ENCODE measurements around the gene BCAS1.

BCAS1 gene

DNA sequence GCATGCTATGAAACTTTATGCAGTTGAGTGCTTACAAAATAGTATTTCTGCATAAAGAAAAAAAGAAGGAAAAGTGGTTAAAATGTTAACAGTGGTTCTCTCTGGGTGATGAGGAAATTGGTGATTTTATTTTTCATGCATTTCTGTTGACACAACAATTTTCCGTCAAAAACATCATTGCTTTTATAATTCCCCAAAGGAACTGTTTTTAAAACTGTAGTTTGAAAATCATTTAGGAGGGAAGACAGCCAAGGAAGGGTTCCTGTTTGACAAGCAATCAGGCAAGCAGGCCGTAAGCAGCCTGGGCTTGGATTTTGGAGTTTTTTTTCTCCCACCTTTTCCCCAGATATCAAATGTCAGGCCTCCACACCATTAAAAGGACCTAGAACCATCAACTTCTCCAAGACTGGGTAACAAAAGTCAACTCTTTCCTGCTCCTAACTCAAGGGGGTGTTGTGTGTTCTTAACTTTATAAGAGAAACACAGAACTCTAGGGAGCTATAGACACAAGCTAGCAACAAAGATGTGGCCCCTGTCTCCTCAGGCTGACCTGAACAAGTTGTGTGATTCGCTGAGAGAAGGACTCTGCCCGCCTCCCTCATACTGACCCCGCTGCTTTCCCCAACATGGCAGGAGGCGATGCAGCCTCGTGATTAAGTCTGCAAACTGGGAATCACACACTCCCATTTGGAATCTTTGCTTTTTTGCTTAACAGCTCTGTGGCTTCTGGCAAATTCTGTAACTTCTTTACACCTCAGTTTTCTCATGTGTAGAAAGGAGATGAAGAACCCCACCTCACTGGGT is 146.6 kb downstream of the BCAS1 start:
- ATAC-seq, result no peak

DNA sequence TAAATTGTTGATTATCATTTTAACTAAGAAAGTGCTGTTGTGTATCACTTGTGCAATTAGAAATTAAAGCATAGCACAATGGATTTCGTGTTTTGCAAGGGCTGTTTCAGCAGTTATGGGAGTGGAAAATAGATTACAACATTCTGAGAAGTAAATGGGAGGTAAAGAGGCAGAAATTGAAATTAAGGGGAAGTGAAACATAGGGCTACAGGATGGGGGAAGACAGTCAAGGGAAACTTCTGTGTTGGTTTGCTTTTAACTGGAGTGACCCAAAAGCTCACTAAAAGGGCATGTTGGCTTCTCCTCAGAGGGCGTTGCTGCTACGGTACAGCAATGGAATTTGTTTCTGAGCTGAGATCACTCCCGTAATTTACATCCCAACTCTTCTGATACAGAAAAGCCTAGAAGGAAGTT is 147.5 kb downstream of the BCAS1 start:
- ATAC-seq, result no peak

DNA sequence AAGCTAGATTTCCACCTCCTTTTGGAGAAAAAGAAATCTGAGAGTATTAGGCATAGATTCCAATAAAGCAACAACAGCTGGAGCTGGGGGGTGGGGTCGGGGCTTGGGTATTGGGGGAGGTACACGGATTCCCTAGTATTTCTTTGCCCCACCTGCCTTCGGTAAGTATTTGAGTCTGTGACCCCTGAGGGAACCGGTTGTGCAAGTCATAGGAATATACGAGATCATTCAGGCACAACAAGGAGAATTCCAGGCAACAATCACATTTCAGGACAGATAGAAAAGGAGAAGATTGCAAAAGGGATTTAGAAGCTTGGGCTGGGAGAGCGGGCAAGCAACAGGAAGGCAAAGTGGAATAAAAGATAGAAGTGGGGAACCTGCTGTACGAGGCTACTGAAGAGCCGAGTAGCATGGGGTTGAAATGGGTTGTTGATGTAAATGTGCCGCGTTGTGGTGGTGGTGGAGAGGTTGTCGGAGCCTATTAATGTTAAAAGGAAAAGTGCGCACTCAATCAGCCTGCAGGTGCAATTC is 148.9 kb downstream of the BCAS1 start:
- no peak for ATAC-seq

DNA sequence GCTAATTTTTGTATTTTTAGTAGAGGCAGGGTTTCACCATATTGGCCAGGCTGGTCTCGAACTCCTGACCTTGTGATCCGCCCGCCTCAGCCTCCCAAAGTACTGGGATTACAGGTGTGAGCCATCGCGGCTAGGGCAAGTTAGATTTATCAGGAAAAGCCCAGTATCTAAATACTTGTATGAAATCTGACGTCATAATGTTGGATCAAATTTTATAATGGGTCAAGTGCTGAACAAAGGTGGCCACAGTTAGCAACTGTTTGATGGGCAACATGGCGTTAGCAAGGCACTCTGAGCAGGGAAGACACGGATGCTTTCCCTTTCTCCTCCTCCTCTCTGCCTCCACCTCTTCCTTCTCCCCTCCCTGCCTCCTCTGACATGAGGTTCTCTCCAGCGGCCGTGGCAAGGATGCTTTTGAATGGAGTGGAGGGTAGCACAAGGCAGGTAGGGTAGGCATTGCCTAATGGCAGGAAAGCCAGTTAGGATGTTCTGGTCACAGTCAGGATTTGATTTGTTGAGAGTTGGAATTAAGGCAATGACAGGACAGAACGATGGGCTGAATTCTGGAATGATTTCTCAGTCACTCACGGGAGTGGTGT is 149.6 kb downstream of the BCAS1 start:
- no peak for ATAC-seq

DNA sequence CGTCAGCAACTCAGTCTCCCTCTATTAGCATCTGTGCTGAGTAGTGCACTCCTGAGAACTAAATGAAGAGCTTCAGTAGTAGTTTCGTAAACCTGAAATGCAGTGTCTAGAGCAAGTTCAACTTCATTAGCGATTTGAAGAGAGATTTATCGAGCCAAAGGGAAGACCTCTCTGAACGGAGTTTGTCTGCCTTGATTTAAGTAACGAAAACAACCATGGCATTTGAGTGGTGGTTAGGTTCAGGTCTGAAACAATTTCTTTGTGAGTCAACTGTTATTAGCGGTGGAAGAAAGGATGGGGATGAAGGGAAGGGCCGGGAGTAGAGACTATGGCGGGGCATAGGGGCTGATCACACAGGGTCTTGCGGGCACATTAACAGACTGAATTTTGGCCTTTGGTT is 150.5 kb downstream of the BCAS1 start:
- no peak for ATAC-seq

DNA sequence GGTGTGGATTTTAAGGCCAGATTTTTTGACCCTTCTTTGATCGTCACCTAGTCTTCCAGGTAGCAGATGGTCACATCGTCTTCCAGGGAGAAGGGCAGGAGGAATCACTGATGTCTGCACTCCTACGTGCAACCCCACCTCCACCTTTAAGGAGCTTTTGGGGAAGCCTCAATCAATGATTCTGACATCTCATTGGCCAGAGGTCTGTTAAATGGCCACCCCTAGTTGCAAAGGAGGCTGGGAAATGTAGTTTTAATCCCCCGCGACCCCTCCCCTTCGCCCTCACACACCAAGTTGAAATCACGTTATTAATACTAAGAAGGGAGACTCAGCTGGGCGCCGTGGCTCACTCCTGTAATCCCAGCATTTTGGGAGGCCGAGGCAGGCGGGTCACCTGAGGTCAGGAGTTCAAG is 151.4 kb downstream of the BCAS1 start:
- ATAC-seq, result no peak

DNA sequence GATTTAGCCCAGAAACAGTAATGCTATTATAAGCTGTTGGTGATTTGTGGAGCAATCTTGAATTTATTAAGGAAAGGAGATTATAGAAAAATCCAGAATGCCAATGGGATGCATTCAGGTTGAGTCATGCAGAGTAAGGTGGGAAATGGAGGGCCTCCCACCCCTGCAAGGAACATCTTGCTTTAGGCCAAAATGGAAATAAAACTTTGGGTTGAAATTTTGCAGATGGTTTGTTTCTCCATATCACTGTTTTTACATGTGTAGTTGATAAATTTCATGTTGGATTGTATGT is 152.4 kb downstream of the BCAS1 start:
- ATAC-seq, result no peak

DNA sequence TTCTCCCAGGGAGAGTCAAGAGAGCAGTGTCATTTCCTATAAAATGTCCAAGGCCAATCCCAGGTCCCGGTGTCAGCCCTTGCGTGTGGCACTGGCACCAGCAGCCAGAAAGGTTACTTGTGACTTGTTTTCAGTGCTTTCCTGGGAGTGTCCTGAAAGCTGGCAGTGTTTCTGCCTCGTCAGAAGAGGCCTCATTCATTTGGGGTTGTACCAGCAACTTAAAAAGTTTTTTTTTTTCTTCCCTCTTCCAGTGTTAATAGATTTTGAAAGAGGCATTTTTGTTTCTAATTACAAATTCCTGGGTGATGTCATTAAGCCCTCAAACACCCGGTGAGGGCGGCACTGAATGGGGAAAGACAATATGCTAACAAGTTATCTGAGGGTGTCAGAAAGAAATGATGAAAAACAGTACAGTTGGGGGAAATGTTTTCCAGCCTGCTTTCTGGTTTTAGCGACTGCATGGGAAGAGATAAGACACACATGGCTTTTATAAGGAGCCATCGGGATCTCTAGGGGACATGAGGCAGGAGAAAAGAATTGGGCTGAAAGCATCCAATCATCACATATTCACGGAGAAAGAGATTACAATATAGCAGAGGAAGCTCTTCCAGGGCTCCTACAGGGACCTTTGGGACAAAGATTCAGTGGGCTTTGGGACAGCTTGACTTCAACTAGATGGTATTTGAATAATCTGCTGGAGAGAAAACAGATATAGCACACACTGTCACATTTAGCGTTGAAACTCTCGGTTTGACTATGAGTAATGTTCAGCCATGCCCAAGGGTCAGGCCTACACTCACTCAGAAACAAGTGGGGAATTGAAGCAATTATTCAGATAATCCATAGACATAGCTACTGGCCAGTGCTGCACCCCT is 153.0 kb downstream of the BCAS1 start:
- ATAC-seq, result no peak

DNA sequence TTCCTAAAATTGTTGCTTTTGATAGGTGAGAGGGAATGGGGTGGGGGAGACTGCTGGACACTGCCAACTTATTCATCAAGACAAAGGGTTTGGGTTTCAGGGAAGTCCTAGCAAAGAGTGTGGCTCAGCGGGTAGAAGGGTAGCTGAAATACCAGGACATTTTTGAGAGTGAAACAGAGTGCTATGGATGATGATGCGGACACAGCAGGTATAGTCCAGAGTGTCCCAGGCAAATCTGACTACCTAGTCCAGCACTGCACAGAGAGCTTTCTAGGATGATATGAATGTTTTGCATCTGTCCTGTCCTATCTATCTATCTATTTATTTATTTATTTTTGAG is 154.3 kb downstream of the BCAS1 start:
- no peak for ATAC-seq

DNA sequence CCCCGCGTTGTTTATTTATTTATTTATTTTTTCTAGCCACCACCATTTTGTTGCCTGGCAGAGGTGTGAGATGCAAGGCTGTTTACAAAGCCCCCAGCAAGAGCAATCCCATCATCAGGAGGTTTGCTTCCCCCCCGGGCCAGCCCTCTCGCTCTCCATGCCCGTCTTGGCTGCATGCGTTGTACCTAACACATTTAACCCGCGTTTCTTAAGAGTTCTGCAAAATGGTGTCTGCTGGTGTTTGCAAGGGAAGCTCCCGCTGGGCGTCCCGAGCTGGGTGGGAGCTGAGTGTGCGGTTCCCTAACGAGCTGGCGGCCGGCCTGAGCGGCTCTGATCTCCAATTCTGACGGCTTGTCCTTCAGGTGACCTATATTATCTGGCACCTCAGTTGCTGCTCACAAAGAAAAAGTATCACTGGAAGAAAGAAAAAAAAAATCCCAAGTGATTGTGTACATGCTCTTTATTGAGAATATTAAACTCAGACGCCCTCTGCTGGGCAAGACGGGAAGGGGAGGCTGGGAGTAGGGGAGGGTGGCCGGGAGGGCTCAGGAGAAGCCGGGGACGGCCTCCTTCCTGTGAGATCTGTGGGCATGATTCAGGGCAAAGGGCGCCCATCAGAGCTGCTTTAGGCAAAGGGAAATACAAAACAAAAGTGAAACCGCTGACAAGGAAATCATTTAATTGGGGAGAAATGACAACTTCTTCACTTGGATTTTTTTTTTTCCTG is 154.8 kb downstream of the BCAS1 start:
- ATAC-seq, result peak; percentile 89 to 93

DNA sequence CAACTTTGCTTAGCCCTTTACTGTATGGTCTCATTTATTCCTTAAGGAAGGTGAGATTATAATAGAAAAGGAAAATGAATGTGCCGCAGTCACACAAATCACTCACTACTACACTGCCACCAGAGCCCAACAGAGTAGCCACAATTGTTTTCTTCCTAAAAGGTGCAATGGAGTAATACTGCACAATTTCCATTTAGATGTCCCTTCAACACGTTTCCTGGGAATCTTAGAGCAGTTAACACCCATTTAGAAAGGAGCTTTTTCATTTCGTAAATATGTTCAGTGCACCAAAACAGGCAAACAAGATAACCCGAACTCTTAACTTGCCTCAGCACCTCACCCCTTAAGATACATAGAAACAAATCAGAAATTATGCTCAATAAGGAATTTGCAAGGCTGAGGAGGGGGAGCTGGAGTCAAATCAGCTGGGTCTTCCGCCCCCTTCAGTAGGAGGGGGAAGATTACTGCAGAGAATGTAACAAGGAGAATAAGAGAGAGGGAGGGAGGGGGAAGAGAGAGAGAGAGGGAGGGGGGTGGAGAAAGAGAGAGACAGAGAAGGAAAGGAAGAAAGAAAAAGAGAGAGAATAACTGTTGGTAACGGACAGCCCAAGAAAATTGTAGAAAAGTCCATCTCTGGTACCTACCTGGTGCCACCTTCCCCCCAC is 155.5 kb downstream of the BCAS1 start:
- no peak for ATAC-seq

DNA sequence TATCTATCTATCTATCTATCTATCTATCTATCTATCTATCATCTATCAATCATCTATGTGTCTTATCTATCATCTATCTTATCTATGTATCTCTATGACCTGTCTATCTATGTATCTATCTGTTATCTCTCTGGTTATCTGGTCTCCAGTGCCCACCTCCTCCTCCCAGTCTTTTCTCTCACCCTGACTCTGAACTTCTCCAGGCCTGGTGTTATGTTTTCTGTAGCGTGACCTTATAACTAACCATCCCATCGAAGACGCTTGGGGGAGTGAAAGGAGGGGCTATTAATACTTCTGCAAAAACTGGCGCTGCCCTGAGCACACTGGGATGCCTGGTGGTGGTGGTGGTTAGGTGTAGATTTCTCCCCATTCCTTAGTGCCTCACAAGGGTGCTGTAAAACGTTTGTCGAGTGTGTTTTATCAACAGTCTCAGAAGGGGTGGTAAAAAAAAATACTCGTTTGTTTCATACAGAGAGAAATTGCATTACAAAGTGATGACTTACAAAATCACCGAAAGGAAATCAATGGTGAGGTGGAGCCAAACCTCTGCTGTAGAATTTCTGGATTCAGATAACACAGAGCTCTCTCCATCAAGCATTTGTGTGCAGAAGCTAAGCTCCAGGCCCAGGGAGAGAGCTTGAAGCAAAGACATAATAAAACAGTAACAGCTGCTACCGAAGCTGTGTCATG is 156.2 kb downstream of the BCAS1 start:
- no peak for ATAC-seq

DNA sequence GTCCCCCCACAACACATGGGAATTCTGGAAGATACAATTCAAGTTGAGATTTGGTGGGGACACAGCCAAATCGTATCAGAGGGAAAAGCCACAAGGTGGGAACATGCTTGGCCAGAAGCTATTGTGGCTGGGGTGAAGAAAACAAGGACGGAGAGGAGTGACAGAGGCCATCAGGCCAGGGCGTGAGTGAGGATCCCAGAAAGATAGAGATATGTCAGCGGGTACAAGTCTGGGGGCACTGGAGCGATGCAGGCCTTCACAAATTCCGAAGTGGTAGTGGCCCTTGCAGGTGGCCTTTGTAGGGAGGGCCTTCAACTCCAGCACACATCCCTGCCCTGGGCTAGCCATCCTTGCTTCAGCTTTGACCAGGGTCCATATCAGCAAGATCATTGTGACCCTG is 159.1 kb downstream of the BCAS1 start:
- no peak for ATAC-seq

DNA sequence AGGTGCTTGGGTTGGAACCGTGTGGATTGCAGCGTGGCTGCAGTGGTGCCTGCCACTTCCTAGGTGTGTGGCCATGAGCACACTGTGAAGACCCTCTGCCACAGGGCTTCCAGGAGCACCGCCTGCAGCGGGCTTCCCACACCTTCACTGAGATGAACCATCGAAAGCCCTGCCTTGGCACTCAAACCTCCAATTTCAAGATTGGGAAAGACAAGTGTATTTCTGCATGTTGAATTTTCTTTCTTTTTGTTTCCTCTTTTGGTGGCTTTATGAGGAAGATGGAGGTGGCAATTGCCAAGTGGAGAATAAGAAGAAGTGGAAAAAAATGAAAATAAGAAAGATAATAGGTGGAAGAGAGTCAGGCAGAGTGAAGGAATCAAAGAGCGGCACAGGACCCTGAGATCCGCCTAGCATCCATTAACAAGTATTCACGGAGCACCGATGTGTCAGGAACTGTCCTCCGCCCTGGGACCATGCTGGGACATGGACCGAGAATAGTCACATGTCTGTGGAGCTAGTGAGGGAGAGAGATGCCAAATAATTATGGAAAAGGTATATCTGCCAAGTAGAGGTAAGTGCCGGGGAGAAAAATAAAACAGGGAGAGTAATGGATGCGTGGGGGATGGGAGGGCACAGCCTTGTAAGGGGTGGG is 159.9 kb downstream of the BCAS1 start:
- no peak for ATAC-seq

DNA sequence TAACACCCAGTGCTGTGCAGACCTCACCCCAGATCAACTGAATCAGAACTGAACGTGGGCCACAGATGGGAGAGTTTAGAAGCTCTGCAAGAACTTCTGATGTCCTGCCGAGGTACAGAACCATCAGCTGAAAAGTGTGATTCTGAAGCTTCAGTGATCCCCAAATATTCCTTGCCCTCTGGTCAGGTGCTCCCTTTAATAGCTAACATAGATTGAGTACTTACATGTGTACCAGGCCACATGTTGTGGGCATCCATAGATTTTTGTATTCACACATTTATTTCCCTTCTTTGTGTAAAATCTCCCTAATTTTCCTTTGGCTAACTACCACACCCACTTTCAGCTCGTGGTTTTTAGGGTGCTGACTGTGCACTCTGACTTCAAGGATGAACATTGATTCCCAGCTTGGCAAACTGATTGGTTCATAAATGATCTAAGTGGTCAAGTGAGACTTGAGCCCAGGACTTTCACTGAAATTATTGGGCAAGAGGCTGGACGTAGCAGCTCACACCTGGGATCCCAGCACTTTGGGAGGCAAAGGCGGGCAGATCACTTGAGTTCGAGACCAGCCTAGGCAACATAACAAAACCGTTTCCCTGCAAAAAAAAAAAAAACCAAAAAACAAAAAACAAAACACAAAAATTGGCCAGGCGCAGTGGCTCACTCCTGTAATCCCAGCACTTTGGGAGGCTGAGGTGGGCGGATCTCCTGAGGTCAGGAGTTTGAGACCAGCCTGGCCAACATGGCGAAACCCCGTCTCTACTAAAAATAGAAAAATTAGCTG is 162.2 kb downstream of the BCAS1 start:
- ATAC-seq, result no peak

DNA sequence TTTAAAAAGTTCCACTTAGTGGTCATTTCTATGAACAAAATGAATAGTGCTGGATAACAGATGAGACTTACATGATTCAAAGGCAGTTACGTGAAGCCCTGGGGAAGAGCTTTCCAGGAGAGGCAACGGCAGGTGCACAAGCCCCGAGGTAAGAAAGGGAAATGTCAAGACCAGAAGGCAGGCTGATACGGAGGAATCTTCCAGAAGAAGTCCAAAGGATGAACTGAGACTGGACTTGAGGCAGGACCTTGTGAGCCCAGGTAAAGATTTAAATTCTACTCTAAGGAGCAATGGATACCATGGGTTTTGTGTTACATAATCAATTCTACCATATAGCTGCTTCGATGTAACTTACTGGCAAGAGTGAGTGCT is 164.6 kb downstream of the BCAS1 start:
- ATAC-seq, result no peak

DNA sequence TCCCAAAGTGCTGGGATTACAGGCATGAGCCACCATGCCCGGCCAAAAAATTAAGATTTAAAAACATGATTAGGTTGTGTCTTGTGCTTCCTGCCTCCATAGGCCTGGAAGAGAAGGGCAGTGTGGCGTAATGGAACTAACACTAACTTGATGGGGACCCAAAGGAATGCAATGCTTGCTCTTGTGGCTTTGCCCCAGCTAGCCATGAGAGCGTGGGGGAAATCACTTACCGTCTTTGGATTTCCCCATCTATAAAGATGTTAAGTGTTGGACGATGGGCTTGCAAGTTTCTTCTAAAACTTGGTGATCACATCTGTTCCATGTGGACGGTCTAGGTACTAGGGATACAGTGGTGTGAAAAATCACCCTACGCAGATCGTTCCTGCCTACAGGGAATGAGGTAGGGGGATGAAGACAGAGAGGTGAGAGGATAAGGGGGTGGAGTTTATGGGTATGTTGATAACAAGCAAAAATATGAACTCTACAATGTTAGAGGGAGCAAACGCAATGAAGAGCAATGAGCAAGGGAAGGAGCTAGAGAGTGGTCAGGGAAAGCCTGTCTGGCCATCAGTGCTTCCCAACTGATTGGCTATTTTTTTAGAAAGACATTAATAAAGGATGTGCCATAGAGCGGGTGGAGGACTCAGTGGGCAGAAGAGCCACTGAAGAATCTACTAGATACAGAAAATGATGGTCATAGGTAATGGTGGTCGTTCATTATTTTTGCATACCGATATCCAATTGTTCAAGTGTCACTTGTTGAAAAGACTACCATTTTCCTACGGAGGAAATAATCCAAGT is 165.2 kb downstream of the BCAS1 start:
- no peak for ATAC-seq

DNA sequence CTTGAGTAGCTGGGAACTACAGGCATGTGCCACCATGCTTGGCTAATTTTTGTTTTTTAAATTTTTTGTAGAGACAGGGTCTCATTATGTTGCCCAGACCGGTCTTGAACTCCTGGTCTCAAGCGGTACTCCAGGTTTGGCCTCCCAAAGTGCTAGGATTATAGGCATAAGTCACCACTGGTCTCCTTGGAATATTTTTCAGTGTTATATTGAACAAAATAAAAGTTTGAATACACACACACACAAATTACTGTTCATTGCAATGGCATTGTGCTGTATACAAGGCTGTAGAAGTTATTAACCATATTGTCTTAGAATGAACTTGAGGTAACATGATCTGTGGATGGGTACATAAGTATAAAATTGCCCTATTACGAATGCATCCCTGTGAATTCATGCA is 166.1 kb downstream of the BCAS1 start:
- no peak for ATAC-seq

DNA sequence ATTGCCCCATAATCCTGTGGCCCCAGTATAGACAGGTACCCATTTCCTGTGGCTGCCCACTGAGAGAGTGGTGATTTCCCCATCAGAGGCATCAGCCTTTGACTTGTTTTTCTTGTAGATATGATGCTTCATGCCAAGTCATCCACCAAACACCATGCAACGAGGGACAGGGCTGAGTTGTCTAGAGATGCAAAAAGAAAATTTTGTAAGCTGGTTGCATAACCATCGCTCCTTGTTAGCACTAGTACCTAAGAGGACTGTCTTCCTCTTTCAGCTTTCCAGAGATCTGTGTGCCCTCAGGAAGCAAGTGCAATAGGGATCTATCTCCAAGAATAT is 166.8 kb downstream of the BCAS1 start:
- peak; percentile 27 to 29 for ATAC-seq
